Prostate gland (tissue), 2 donors: ENCODE results near the gene IL16.

Experiments
- CTCF ChIP-seq, 4 experiments: fragments of 200-600 bp in 2 of 4; fragments of 450-650 bp in 2 of 4; sonication (generic) in 2 of 4; IDR thresholded peaks; 1 replicate in 3 of 4; 2 replicates in 1 of 4; pipeline ENCODE4 v1.5.1; 2016 to 2019; ENCODE audit warnings: antibody characterized with exemption in 4 of 4, mild to moderate bottlenecking in 2 of 4, moderate library complexity in 2 of 4
- POLR2A ChIP-seq: fragments of 450-650 bp; IDR thresholded peaks from one replicate; pipeline ENCODE4 v1.6.1; 2016; ENCODE audit warnings: antibody characterized with exemption, mild to moderate bottlenecking

GRCh38 chr15:81160312-81161159 lies 36.1 kb upstream of the IL16 start:
- TF ChIP-seq POLR2A (no peak), CTCF (IDR thresholded peaks at IDR 0.05) (no peak)
